Mucosa of gallbladder (tissue), 1 donor: ENCODE measurements around the gene CLVS2. TPM values are rescaled to one million over a fixed set of nuclear protein-coding genes. Genes with fewer than 3 reads are reported as not detected.

ENCODE experiments used
- DNase-seq: peaks from one replicate; pipeline ENCODE4 v3.0.0-alpha.2; 2020; ENCODE audit warnings: low spot score
- total RNA-seq: library from RNA; stranded (reverse); gene quantifications from one replicate; pipeline ENCODE4 v1.2.1, GENCODE V29; 2021
- donor health status: DM: no; HTN: no; CAD: no.

CLVS2 gene, protein sequence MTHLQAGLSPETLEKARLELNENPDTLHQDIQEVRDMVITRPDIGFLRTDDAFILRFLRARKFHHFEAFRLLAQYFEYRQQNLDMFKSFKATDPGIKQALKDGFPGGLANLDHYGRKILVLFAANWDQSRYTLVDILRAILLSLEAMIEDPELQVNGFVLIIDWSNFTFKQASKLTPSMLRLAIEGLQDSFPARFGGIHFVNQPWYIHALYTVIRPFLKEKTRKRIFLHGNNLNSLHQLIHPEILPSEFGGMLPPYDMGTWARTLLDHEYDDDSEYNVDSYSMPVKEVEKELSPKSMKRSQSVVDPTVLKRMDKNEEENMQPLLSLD
- total RNA-seq: 0.06 TPM

DNA sequence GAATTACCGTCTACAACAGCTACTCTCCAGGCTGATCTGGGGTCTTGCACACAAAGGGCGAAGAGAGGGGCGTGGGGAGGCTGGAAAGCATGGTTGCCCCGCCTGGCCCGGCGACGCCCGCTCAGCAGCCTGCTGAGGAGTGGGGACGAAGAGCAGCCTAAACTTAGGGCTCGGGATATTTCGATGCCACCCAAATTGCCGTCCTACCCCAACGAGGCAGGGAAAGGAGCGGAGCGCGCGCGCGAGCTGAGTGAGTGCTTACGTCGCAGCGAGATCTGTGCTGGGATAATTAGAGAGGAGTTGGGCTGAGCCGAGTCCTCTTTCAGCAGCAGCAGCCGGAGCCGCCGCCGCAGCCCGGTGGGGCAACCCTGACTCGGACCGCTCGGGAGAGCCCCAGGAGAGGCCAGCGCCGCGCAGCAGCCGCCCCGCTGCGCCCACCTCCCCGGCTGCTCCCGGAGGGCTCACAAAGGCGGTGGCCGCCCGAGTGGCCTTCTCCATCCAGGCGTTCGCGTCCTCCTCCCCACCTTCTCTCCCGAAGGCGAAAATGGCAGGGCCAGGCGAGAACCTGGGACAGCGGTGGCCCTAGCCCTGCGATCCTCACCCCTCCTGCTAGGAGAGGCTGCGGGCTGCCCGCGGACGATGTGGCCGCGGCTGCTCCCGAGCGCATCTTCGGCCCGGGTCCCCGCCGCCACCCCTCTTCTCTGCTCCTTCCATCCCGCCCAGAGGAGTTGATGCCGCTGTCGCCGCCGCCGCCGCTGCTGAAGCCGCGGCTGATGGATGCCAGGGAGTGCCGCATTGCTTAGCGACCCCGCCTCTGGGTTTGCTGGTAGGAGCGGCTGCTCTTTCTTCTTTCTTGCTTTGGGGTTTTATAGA lies at the start of gene CLVS2:
Gene CLVS2 (plus strand): TSS at position 315 of the 873 bp plus-strand sequence. CDS start 1,543 bp downstream, outside the sequence.
- DNase-seq: no peak

DNA sequence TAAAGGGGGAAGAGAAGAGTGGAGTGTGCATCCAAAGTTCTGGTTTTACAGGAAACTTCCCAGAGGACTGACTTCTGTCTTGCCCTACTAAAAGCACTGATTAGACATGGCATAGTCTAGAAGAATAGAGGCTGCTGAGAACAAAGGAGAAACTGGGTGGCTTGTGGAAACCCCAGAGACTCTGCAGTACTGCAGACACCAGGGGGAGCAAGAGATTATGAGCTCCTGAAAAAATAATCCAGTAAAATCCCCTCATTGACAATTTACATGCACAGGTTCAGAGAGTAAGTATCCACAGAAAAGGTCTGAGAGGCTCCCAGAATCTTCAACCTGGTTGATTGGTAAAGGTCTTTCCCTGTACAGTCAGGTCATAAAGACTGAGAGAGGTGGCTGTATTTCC lies 48.7 kb upstream of the CLVS2 start:
- no peak for DNase-seq

DNA sequence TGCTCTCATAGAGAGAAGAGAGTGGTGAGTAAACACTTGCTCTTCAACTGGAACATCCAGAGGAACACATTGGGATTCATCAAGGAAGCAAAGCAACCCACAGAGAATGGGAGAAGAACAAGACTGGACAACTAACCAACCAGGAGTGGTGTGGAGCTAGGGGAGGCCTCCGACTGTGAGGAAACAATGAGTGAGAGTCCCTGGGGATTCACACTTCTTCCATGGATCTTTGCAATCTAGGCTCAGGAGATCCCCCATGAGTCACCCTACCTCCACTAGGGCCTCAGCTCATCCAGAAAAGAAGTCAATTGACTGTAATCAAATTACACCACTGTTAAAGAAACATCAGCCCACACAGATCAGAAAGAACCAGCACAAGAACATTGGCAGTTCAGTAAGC lies 42.3 kb upstream of the CLVS2 start:
- DNase-seq: no peak

DNA sequence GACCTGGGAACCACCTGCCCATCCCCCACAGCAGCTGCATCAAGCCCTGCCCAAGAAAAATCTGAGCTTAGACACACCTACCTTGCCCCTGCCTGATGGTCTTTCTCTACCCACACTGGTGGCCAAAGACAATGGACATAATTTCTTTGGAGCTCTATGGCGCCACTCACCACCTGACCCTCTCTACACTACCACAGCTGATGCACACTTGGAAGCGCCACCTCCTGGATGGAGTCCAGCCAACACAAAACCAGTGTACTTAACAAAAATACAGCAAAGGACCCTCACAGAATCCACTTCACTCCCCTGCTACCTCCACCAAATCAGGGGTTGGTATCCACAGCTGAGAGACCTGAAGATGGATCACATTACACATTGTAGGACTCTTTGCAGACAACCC lies 39.7 kb upstream of the CLVS2 start:
- DNase-seq: no peak

DNA sequence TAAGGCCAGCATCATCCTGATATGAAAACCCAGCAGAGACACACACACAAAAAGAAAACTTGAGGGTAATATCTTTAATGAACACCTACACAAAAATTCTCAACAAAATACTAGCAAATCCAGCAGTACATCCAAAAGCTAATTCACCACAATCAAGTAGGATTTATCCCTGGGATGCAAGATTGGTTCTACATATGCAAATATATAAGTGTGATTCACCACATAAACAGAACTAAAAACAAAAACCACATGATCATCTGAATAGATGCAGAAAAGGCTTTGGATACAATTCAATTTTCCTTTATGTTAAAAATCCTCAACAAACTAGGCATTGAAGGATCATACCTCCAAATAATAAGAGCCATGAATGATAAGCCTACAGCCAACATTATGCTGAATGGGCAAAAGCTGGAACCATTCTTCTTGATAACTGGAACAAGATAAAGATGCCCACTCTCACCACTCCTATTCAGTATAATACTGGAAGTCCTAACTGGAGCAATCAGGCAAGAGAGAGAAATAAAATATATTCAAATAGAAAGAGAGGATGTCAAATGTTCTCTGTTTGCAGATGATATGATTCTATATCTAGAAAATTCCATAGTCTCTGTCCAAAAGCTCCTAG lies 33.9 kb upstream of the CLVS2 start:
- DNase-seq: no peak

DNA sequence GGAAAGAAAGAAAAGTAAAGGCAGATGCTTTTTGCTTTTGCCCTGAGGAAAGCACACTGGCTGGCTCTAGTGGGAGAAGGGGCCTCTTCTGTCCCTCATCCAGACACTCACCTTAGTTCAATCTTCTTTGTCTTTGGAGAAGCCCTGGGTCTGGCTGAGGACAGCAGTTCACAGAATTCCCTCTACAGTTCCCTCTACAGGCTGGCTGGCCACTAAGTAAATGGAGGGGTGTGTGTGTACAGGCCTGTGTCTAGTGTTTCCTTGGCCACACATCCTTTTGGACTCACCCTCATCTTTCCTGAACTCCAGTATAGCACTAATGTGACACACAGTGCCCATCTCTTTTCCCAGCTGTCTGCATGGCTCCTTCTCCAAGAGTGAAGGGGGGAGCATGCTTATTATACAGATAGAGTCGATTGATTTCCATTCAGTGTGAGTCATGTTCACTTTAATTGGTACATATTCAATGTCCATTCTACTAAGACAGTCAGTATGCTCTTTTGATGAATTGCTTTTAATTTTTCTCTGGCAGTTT lies 26.0 kb upstream of the CLVS2 start:
- no peak for DNase-seq

DNA sequence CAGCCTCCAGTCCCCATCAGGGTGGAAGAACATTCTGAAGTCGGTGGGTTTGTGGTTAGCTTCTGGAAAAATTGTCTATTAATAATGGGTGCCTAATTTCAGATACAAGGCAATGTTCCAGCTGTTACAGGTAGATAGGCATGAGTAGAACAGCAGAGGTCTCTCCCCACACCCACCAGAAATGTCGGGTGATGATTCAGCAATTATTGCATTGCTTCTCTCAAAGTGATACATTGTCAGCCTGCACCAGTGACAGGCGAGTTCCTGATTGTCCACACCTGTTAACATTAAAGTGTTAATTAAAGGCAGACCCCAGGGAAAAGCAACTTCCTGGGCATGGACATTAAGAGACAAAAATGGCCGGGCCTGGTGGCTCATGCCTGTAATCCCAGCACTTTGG lies 18.9 kb upstream of the CLVS2 start:
- no peak for DNase-seq

DNA sequence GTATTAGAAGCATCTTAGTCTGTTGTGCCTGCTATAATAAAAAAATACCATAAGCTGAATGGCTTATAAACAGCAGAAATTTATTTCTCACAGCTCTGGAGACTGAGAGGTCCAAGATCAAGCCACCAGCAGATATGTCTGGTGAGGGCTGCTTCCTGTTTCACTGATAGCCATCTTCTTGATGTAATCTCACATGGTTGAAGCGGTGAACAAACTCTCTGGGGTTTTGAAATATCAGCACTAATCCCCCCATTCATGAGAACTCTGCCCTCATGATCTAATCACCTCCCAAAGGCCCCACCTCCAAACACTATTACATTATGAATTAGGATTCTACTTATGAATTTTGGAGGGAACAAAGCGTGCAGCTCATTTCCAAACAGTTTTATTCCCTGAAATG lies 11.6 kb upstream of the CLVS2 start:
- DNase-seq: no peak

DNA sequence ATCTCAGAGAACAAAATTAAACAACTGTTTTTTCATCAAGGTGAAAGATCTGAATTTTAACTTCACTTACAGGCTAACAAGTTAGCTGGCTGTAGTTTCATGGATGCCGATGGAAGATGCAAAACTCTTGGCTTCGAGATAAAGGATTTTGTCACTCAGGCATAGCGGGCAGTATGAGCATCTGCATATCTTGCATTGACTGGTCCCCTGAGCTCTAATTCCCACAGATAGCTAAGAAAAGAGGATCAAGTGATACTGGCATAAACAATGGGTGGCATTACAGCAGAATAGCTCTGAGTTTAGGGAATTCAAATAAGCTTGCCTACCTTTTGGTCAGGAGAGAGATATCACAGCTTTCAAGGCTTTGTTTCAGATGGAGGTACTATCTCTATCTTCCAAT lies 1.8 kb upstream of the CLVS2 start:
- no peak for DNase-seq

DNA sequence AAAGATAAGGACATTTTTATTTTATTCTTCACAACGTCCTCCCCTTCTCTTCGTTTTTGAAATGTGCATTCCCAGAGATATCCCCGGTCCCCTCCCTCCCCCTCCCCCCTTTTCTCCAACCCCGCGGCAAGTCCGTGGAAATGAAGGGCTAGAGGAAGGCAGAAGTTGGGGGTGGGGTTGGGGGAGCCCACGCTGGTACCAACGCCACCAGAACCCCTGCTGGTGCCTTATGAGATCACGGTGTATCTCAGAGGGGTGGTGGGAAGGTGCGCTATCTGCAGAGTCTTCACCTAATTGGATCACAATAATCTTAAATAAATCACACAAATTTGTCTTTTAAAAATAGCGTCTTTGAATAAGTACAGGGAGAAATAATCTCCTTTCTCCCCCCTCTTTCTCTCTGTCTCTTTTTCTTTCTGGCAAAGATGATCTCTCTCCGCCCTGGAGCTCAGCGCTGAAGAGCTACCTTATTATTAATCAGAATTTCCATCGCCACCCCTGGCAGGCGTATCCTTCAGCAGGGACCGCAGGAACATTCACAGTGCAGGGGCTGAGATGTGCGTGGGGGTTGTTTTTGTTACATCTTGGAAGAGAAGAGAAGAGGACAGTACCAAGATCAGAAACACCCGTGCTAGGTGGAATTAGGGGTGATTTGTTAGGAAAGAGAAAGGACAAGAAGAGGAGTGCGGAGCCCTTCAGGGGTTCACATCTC lies 915 bp downstream of the CLVS2 start:
- DNase-seq: no peak

DNA sequence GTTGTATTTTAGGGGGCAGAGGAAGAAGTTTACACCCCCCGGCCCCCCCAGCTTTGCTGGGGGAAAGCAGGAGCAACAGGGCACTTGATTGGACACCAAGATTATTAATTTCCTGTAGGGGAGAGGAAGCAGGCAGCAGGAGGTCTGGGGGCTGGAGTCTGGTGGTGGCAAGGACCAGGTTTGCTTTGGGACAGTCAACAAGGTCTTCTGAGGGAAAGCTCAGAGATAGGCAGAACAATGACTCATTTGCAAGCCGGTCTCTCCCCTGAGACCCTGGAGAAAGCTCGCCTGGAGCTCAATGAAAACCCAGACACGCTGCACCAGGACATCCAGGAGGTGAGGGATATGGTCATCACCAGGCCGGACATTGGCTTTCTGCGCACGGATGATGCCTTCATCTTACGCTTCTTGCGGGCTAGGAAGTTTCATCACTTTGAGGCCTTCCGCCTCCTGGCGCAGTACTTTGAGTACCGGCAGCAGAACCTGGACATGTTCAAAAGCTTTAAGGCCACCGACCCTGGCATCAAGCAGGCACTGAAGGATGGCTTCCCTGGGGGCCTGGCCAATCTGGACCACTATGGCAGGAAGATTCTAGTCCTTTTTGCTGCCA lies 1.6 kb downstream of the CLVS2 start:
- DNase-seq: no peak

DNA sequence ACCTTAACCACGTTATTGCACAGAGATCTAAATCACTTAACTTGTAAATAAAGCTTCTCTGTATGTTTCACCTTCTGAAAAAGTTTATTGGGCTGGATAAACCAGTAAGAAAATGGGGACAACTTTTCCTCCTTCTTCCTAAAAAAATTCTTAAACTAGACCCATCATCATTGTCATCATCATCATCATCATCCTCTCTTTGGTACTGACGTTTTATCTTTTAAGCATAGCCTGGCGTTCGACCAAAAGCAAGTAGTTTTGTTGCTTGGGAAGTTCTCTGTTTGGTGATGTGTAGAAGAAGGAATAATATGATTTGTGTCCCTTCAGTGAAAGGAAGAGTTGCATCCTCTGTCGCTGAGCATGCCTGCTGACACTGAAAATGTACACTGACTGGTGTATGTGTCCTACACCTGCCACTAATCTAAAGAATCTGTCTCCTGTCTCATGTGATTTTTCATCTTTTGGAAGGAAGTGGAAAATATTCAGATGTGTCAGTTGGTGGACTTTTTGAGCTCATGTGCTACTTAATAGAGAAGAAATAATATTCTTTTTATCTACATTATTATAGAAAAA lies 2.5 kb downstream of the CLVS2 start:
- DNase-seq: no peak

DNA sequence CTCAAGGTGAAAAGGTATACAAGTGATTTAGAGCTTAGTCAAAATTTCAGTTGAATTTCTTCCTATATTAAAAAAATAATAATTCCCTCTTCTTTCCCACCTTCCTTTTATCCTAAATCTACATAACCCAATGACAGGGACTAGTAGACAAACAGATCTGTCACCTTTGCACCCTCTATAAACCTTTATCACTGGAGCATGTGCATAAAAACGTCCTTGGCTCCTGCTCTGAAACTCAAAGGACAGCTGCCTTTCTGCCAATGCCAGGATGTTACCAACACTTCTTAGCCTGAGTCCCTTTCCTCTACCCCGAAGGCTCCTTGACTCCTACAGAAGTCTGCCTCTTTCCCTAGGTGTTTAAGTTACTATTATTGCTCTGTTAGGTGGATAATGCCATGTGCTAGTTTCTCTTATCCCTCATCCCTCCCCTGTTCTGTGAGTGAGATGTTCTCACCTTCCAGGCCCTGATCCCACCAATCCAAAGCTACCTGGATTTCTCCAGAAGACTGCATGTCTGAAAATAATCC lies 4.3 kb downstream of the CLVS2 start:
- DNase-seq: no peak

DNA sequence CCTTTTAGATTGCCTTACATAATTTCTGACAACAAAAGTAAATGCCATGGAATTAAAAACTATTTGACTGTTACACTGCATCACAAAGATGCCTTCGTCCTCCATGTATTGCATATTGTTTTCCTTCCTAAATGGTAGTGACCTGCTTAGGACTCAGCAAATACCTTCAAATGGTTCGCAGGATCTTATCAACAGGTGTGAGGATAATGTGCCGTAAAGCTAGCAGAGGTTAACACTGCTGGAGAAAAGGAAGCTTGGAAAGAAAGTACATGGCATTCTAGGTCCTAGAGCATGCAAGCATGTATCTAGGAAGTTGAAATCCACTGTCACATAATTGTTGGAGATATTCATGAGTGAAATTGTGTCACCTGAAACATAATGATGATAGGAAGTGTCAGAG lies 5.5 kb downstream of the CLVS2 start:
- DNase-seq: no peak

DNA sequence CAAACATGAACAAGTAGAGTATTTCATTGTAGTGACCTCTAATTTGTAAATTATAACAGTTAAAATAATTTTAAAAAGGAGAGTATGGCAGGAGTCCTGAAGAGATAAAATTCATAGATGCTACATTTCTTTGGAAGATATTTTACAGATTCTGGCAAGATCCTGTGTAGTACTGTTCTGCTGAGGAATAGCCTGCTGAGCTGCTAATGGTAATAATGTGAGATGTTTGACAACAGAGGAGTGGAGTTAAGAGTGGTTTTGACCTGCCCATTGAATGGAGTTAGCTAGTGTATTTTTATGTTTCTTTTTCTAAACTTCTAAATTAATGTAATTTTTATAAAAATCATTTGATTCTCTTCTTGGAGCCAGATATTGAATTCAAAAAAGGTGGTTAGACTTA lies 11.8 kb downstream of the CLVS2 start:
- no peak for DNase-seq

DNA sequence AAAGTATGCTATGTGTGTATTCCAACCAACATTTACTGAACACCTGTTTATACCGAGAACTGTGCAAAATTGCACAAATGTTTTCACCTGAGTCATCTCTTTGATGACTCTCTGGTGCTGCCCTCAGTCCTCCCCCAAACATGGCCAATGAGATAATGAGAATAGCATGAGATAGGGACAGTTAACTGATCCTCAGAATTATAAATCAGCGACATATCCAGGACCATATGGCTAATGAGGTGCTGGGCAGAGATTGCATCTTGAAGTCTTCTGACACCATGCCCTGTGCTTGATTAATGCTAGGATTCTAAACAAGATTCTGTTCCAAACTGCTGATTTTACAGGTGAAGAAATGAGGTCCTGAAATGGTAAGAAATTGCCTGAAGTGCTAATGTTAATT lies 13.0 kb downstream of the CLVS2 start:
- DNase-seq: no peak

DNA sequence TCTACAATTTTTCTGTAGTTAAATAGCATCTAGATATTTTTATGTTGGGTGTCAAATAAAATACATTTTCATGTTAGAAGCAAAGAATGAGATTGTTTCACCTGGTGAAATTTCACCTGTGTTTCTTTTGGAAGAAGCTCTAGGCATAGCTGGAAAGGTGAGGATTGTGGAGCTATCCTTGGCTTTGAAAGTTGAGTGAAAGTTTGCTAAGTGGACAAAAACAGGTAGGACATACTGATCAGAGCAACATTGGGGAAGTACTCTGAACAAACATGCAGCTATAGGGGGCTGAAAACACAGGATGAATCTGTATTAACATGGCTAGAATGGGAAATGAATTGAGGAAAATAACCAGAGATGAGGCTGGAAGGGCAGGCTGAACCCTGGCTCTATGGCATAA lies 18.8 kb downstream of the CLVS2 start:
- no peak for DNase-seq

DNA sequence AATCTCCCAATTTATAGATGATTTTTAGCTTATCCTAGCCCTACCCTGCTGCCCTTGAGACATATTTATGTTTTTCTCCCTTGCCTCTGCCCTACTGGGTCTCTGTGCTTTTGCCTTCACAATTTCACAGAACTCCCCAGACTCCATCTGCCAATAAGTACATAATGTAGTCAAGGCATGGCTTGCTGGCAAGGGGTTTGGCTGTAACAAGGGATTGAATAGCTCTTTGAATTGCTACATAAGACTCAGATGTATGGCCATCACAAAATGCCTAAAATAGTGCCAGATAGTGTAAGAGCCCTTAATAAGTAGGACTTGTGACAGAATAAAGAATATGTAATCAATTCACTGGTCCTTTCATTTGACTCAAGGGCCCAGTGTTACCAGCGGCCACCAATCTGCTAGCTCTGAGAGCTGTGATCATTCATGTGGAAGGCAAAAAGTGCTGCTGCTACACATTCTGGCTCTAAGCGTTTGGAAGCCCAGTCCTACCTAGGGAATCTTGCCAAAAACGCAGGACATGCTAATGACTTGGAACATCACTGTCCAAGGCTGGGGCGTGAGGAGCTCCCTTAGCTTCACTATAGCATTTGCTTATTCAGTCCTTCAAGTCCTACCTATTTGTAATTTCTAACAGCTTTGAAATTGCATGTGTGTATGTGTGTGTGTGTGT lies 20.5 kb downstream of the CLVS2 start:
- DNase-seq: no peak

DNA sequence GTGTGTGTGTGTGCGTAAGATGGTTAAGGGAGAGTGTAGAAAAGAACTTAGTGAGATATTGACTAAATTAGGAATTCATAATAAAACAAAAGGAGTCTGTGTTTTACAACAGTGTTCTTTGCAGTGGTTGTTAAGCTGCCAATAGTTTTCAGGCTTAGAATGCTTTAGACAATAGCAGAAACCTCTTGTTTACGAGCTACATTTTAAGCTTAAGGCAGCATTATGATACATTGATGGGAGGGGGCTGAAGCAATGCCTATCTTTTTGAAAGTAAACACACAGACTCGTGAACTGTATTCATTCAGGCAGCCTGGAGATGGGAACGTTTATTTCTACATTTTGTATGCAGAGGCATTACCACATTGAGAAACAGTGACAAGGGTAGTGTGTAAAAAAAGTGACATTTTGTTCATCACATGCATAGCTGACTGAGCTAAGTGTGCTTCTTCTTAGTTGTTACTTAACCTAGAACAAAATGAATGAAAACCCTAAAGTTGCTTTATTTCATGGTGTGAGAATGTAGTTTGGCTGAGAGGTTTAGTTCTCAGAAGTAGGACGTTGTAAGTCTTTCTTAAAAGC lies 21.2 kb downstream of the CLVS2 start:
- no peak for DNase-seq

DNA sequence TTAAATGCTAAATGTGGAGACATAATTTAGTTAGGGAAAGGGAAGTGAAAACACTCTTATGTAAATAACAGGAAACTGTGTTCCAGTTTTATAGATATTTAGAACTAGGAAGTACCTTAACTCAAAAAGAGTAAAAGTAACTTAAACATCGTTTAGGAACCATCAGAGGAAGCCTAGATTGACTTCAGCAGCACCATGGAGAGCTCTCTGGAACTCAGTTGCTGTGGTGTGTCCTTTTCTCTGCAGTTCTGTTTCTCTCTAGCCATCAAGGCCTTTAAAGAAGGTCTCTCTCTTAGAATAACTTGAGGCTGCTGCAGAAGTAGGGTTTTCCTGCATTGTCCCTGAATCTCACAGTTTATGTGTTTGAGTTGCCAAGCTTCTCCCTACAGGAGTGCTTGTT lies 26.9 kb downstream of the CLVS2 start:
- DNase-seq: no peak
